NK-92 treated with Interleukin-12 subunit alpha and Interleukin-12 subunit beta, amount 100 ng/mL, for 24 hours (cell line): ENCODE data around the gene SNAP23.

Experiments used
- DNase-seq: peaks from one replicate; lab custom pipeline; 2025; lab: John Stamatoyannopoulos, UW

Gene SNAP23

DNA sequence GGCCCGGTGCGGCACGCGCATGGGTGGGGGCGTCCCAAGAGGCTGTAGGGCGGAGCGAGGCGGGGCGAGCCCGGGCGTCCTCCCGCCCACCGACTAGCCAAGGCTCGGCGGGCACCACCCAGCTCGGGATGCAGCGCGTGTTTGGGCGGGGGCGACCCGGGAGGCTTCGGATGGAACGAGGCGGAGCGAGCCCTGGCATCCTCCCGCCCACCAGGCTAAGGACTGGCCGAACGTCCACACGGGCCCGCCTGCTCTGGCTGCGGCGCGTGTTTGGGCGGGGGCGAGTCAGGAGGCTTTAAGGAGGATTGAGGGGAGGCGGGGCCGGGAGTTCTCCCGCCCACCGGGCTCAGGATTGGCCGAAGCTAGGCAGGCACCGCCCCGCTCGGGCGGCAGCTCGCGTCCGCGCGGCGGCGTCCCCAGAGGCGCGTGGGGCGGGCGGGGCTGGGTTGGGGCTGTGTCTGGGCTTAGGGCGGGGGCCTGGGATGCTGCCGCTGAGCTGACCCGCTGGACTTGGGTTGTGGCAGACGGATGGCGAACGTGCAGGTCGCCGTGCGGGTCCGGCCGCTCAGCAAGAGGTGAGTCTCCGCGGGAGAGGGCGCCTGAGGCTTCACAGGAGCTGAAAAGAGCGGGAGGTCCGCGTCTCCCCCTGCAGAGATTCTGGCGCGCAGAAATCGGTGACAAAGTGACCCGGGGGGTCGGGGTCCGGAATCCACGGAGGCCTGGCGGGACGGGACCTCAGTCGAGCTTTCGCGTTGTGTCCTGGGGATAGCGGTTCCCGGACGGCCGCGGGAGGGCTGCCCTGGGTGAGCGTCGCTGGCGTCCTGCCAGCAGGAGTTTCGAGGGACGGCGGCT lies 80.0 kb downstream of the SNAP23 start, which contains the start of gene STARD9:
TSS of gene STARD9 (plus strand) at position 419 of the 852 bp plus-strand sequence. CDS start at position 529, 110 bp downstream.
- DNase-seq: peak; percentile 99

DNA sequence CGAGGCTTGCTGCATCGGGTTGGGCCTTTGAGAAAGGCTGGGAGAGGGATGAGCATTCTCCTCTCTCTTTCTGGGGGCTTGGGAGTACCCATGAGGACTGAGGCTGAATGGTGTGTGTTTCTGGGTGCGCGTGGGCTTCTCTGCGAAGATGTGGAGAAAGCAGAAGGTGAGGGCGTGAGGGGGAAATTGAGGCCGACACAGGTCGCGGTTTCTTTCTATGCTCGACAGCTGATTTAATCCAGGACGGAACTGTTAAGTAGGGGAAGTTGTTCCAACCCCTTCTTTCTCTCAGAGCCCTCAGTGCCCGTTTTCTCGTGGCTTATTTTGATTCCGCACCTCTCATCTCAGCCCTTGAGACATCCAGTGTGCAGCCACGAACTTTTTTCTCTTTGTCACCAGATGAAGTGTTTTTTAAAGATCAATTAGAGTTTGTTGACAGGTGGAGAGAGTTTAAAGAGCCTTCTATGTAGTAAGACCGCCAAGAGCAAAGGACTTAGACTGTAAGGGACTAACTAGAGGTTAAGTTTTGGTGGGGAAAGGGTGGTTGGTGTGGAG lies 80.7 kb downstream of the SNAP23 start:
- no peak for DNase-seq

DNA sequence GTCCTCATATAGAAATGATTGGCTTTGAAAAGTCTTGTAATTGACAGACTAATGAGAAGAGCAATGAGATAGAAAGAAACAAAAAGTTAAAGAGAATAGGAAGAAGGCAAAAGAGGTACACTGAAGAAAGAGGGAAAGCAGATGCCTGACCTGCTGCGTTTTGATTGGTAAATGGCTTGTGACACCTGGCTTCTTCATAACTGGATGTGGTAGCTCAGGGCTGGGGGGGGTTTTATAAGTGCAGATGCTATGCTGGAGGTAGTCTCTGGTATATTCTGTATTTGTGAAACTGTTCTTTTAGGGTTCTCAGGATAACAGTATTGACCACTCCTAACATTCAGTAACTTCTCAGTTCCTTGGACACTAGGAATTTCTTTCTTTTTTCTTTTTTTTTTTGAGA lies 81.3 kb downstream of the SNAP23 start:
- DNase-seq: no peak

DNA sequence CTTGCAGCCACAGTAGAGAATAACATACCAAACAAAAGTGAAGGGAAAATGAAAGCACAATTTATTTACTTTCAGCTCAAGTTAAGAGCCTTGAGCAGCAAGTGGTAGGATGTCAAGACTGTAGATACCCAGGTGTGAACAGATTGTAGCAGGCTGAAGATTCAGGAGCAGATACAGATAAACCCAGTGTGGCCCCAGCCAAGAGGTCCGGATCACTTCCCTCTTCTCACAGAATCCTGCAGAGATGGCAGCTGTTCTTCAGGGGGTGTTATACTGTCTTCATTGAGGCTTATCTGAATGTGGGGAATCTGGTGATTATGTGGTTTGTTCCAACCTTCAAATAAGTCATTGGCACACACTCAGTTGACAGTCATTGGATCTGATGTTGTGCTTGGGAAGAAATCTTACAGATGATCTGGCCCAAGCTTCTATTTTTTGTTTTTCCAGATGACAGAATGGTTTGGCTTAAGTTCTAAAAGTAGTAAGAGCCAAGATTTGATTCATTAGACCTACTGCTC lies 82.1 kb downstream of the SNAP23 start:
- no peak for DNase-seq

DNA sequence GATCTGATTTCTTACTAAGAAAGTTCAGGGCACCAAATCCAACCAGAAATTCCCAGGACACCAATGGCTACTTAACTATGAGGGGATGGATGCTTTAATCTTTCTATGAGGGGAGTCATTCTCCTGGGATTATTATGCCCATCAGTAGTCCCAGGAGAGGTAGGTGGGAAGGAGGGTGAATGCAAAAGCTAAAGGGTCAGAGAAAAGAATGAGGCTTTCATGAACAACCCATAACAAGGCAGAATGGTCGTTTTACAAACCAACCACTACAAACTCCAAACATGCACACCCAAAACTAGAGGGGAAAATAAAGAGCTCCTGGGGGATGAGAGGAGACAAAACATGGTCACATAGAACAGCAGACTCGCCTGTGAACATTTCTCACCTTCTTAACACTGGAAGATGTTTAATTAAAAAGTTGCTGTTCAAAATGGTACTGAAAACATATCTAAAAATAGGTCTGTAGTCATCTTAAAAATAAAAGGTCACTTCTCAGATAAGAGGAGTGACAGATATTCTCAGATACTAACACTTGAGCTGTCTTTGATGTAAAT lies 83.6 kb downstream of the SNAP23 start:
- DNase-seq: no peak

DNA sequence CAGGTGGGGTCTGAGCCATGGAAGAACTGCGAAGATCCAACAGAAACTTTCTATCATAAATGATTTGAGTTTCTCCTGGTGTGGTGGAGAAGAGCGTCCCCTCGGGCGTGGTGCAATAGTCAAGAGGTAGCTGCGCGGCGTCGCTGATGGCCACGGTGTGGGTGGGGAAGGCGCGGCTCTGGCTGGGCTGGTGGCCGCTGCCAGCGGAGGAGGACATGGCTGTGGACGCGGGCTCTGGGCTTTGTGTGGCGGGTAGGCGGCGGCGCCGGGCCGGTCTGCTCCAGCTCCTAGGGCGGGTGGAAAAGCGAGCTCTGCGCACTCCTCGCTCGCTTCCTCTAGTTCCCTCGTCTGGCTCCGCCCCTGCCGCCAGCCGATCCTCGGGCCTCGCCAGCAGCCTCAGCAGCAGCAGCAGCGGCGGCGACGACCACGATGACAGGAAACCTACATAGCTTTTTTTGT lies 85.9 kb downstream of the SNAP23 start:
- peak; percentile 31 for DNase-seq
